A549 (cell line): ENCODE data around the gene NUDT1.

ENCODE experiments used
- BHLHE40 ChIP-seq: IDR thresholded peaks from 2 replicates; pipeline ENCODE4 v1.6.1; 2012; ENCODE audit warnings: low read depth, low read length, inconsistent platforms
- CBX8 ChIP-seq: fragments of 200-600 bp; sonication (generic); IDR thresholded peaks from 2 replicates; pipeline ENCODE4 v1.6.1; 2016
- CTCF ChIP-seq: fragments of >200 bp; sonication (Bioruptor Twin); formaldehyde crosslinking; IDR thresholded peaks from 3 replicates; pipeline ENCODE4 v1.5.1; 2016
- EP300 ChIP-seq, 2 experiments: fragments of >200 bp; sonication (Bioruptor Twin); formaldehyde crosslinking; IDR thresholded peaks; 2 replicates in 1 of 2; 3 replicates in 1 of 2; pipeline ENCODE4 v1.6.1; 2016 to 2017
- ESRRA ChIP-seq: fragments of 150-350 bp; IDR thresholded peaks from 2 replicates; pipeline ENCODE4 v1.6.1; 2014; ENCODE audit warnings: mild to moderate bottlenecking, low read length, borderline replicate concordance
- HDAC2 ChIP-seq: fragments of 200-600 bp; sonication (generic); IDR thresholded peaks from 2 replicates; pipeline ENCODE4 v1.6.1; 2016
- KDM1A ChIP-seq: fragments of 200-600 bp; sonication (generic); IDR thresholded peaks from 2 replicates; pipeline ENCODE4 v1.6.1; 2016; ENCODE audit warnings: low read depth, mild to moderate bottlenecking
- NR3C1 ChIP-seq: fragments of >200 bp; sonication (Bioruptor Twin); formaldehyde crosslinking; IDR thresholded peaks from 3 replicates; pipeline ENCODE4 v1.6.1; 2017
- POLR2AphosphoS2 ChIP-seq: conservative IDR thresholded peaks from 2 replicates; pipeline ENCODE4 v1.6.1; 2012; ENCODE audit warnings: low read length, improper control_type of control experiment, inconsistent platforms
- RCOR1 ChIP-seq: fragments of 150-350 bp; IDR thresholded peaks from 2 replicates; pipeline ENCODE4 v1.6.1; 2014; ENCODE audit warnings: antibody characterized with exemption, low read length, low read depth
- REST ChIP-seq: fragments of 200-600 bp; sonication (generic); IDR thresholded peaks from 2 replicates; pipeline ENCODE4 v1.6.1; 2016; ENCODE audit warnings: antibody characterized with exemption, mild to moderate bottlenecking, moderate library complexity
- RFX5 ChIP-seq: fragments of 450-650 bp; IDR thresholded peaks from 2 replicates; pipeline ENCODE4 v1.7.1; 2014; ENCODE audit warnings: antibody characterized with exemption, mild to moderate bottlenecking, moderate library complexity
- ZSCAN20 ChIP-seq: fragments of 250-450 bp; sonication (Bioruptor Pico); IDR thresholded peaks from 2 replicates; pipeline ENCODE4 v1.8.0; 2022; ENCODE audit warnings: mild to moderate bottlenecking, moderate library complexity

- no peak for TF ChIP-seq CTCF
- no peak for TF ChIP-seq RFX5
- no peak for TF ChIP-seq NR3C1
- no peak for TF ChIP-seq CBX8
- TF ChIP-seq HDAC2: no peak
- TF ChIP-seq BHLHE40: no peak
- no peak for TF ChIP-seq REST
- no peak for TF ChIP-seq KDM1A
- no peak for TF ChIP-seq EP300 (IDR thresholded peaks at IDR 0.05)
- no peak for TF ChIP-seq ESRRA
- no peak for TF ChIP-seq ZSCAN20 (CRISPR knock-in tag)
- no peak for TF ChIP-seq POLR2AphosphoS2
- TF ChIP-seq RCOR1: no peak
Measured at GRCh38 chr7:2193575-2194305, 48.3 kb upstream of the NUDT1 start.
